NT2/D1 (cell line): ENCODE results near the gene OLR1.
"Not testable (repeated sequence)": the region's sequence is repeated elsewhere in the genome, so short reads cannot be mapped to it uniquely, and the experiment has no call there.

Experiments used
- SUZ12 ChIP-seq: IDR thresholded peaks from 2 replicates; pipeline ENCODE4 v1.6.1; 2011; ENCODE audit not compliant: insufficient read length, insufficient read depth; ENCODE audit errors: extremely low read depth
- YY1 ChIP-seq: IDR thresholded peaks from 2 replicates; pipeline ENCODE4 v1.6.1; 2011; ENCODE audit not compliant: insufficient read length, insufficient read depth
- ZNF274 ChIP-seq: IDR thresholded peaks from 2 replicates; pipeline ENCODE4 v1.6.1; 2011; ENCODE audit warnings: mild to moderate bottlenecking, low read depth, low read length

- TF ChIP-seq SUZ12, YY1, ZNF274: not testable (repeated sequence)
These were observed 44.0 kb upstream of the OLR1 start for GRCh38 chr12:10215946-10216345.
